GM12891 (cell line): ENCODE measurements around the gene GP1BB. TPM values are rescaled to one million over a fixed set of nuclear protein-coding genes. Genes with fewer than 3 reads are reported as not detected.
"Not testable (repeated sequence)": the region's sequence is repeated elsewhere in the genome, so short reads cannot be mapped to it uniquely, and the experiment has no call there.

Experiments used
- DNase-seq: peaks from one replicate; pipeline ENCODE4 v3.0.0; 2011; ENCODE audit warnings: low spot score; ENCODE audit not compliant: insufficient read length
- FAIRE-seq: peaks from 2 replicates; lab custom pipeline; 2011; peaks lifted over from hg19 to GRCh38; lab: Jason Lieb, UNC
- PAX5 ChIP-seq: IDR thresholded peaks from 2 replicates; pipeline ENCODE4 v1.6.1; 2011; ENCODE audit warnings: low read length, moderate library complexity, mild to moderate bottlenecking; ENCODE audit not compliant: insufficient read depth, severe bottlenecking
- POLR2A ChIP-seq: IDR thresholded peaks from 2 replicates; pipeline ENCODE4 v1.6.1; 2011; ENCODE audit warnings: low read depth, low read length, control low read depth
- POLR2AphosphoS5 ChIP-seq: IDR thresholded peaks from 2 replicates; pipeline ENCODE4 v1.6.1; 2011; ENCODE audit warnings: low read depth, low read length, control low read depth
- POU2F2 ChIP-seq: IDR thresholded peaks from 2 replicates; pipeline ENCODE4 v1.6.1; 2011; ENCODE audit warnings: low read depth, mild to moderate bottlenecking, control low read depth, low read length, moderate library complexity
- SPI1 ChIP-seq: IDR thresholded peaks from 2 replicates; pipeline ENCODE4 v1.6.1; 2011; ENCODE audit warnings: low read depth, low read length, control low read depth
- TAF1 ChIP-seq: IDR thresholded peaks from 2 replicates; pipeline ENCODE4 v1.6.1; 2011; ENCODE audit warnings: low read depth, low read length, control low read depth
- polyA plus RNA-seq: library from polyadenylated mRNA; unstranded; fragments of >200 nt; gene quantifications from one replicate; pipeline ENCODE4 v1.2.1, GENCODE V29; 2012; ENCODE audit warnings: low read depth, missing spikeins, inconsistent platforms; ENCODE audit not compliant: missing spikeins

The GP1BB gene
- polyA plus RNA-seq: not detected

DNA sequence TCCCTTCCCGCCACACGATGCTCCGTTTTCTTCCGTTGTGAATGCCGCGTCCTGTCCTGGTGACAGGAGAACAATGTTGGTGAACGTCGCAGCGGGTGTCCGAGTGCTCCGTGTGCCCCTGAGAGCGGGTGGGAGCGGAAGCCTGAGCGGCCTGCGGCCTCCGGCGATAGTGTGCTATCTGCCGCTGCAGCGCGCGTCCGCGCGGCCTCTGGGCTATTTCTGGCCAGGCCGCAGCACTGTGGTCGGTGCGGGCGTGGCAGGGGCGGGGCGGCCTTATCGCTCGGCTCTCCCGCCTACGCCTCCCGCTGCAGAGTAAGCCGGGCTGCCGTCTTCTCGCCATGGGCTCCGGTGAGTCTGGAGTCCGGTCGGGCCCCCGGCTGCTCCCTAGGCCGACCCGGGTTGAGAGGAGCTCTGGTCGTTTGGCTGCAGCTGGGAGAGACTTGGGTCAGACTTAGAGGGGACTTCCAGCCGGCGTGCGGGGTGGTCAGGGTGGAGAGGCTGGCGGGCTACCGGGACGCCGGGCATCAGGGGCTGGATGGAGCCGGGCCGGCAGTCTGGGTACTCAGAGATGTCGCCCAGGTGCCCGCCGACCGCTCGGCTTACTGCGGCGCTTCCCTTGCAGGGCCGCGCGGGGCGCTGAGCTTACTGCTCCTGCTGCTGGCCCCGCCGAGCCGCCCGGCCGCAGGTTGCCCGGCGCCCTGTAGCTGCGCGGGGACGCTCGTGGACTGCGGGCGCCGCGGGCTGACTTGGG is at the start of gene GP1BB:
Gene GP1BB, plus strand, starts transcription at position 308 of the 751 bp plus-strand sequence. Its CDS starts 31 bp downstream, at position 339.
- FAIRE-seq (no peak), DNase-seq (peak; percentile 72)
- TF ChIP-seq POLR2AphosphoS5 (no peak), TAF1 (no peak), SPI1 (no peak), PAX5 (no peak), POLR2A (no peak), POU2F2 (no peak)

DNA sequence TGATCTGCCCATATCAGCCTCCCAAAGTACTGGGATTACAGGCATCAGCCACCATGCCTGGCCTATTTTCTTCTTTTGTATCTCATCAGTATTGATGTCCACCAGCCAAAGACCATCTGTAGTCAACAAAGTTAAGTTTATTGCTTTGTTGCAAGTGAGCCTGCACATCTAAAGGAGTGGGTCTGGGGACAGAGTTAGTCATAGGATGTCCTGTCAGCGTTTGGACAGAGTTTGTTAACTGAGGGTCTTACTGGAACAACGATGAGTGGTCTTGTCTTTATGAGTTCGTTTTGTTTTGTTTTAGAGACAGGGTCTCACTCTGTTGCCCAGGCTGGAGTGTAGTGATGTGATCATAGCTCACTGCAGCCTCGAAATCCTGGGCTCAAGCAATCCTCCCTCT is 49.7 kb upstream of the GP1BB start:
- TF ChIP-seq TAF1 (no peak), POLR2AphosphoS5 (no peak), POU2F2 (no peak), POLR2A (no peak), PAX5 (no peak), SPI1 (no peak)
- FAIRE-seq (no peak), DNase-seq (no peak)

DNA sequence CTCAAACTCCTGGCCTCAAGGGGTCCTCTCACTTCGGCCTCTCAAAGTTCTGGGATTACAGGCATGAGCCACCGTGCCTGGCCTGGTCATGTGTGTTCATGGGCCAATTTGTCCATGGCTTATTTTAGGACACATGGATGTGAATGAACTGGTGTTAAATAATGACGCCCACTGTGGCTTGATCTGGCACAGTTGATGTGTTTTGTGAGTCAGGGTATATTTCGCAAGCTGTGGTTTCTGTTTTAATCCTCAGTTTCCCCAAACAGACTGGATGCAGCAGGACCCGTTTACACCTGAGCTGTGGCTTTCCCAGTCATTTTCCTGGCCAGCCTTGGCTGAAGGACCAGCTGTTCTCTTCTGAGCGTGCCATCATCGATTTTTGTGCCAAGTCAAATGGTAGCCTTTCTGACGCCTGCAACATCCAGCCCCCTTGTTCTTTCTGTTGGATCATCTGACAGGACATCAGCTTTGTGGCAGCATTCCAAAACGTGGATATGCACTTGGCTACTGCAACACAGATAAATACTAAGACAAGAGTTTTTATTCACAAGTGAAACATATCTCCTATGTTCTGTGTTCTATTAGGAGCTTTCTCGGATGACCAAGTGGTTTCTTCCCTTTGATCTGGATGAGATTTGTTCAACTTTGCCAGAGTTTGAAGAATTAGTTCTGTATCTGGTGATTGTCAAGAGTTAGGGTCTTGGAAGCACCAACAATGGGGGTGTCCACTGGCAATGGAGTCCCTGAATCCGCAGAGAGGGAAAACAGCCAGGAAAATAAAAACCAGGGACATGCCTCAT is 49.0 kb upstream of the GP1BB start:
- TF ChIP-seq POU2F2 (no peak), SPI1 (no peak), TAF1 (no peak), POLR2AphosphoS5 (no peak), POLR2A (no peak), PAX5 (no peak)
- FAIRE-seq (no peak), DNase-seq (no peak)

DNA sequence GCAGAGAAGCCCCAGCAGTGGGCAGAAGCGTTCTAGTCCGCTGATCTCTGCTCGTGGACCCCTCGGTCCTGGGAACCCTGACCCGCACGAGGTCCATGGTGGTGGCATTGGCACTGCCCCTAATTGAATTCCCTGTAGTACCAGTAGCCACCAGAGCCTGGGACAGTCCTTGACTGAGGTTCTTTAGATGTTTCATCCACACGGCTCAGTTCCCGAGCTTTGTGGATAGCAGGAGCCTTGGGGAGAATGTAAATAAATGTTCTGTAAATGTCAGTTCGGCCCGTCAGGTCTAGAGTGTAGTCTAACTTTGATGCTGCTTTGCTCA is 48.4 kb upstream of the GP1BB start:
- DNase-seq: no peak
- no peak for FAIRE-seq
- no peak for TF ChIP-seq POLR2AphosphoS5
- TF ChIP-seq TAF1: no peak

DNA sequence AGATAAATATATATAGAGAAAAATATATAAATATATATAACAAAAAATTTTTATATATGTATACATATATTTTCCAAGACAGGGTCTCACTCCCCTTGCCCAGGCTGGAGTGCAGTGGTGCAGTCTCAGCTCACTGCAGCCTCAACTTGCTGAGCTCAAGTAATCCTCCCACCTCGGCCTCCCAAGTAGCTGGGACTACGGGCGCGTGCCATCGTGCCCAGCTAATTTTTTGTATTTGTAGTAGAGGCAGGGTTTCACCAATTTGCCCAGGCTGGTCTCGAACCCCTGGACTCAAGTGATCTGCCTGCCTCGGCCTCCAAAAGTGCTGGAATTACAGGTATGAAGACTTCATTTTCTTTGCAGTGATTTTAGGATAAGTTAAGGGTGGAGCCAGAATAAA is 47.9 kb upstream of the GP1BB start:
- no peak for TF ChIP-seq TAF1
- no peak for TF ChIP-seq SPI1
- TF ChIP-seq POLR2A: no peak
- no peak for TF ChIP-seq POU2F2
- no peak for TF ChIP-seq PAX5
- no peak for TF ChIP-seq POLR2AphosphoS5
- FAIRE-seq: no peak

DNA sequence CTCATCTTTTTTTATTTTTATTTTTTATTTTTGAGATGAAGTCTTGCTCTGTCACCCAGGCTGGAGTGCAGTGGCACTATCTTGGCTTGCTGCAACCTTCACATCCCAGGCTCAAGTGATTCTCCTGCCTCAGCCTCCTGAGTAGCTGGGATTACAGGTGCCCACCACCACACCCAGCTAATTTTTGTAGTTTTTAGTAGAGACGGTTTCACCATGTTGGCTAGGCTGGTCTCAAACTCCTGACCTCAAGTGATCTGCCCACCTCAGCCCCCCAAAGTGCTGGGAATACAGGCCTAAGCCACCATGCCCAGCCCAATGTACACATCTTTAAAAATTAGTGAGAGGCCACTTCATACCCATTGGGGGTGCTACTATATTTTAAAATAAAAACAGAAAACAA is 46.9 kb upstream of the GP1BB start:
- FAIRE-seq, DNase-seq: not testable (repeated sequence)

More for the DNA sequence above, 47.9 kb upstream of the GP1BB start:
- DNase-seq: no peak

DNA sequence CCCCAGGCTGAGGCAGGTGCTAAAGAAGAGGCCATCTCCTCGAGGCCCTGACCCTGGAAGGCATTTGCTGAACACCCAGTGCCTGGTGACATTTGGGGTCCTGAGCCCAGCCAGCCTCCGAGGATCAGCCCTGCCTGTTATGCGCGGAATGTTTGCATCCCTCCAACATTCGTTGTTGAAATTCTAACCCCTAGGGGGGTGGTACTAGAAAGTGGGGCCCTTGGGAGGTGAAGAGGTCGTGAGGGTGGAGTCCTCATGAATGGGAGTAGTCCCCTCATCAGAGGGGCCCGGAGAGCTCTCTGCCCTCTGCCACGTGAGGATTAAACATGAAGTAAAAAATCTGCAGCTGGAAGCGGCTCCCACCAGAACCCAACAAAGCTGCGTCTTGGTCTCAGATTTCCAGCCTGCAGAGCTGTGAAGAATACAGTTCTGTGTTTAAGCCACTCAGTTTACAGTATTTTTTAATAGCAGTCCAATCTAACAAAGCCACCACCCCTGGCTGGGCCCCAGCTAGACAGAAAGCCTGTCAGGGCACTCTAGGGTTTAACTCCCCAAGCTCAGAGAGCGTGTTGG is 44.3 kb upstream of the GP1BB start:
- FAIRE-seq: no peak
- DNase-seq: no peak
- TF ChIP-seq TAF1 (no peak), SPI1 (no peak), POU2F2 (no peak)

DNA sequence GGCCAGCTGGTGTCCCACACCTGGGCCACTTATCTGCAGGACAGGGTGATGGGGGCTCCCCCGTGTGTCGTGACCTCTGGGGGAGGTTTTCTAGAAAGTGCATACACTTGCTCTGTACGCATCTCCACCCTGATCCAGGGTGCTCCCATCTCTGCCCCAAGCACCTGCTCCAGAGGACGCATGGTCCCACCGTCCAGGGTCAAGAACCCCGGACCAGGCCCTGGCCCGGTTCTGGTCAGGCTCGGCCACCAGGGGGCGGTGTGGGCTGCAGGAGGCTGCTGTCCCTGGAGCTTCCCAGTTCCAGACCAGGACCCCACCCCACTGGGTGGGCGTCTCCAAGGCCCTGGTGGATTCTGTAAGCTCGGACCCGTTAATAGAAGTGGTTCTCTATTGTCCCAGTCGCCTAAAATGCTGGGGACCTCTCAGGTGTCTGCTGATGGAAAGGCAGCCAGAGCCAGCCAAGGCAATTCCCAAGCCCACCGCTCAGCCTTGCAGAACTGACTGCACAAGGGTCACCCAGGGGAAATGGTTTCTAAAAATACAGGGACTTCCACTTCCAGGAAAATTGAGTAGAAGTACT is 43.7 kb upstream of the GP1BB start:
- TF ChIP-seq POLR2AphosphoS5: no peak
- TF ChIP-seq POLR2A: no peak
- no peak for TF ChIP-seq POU2F2
- TF ChIP-seq PAX5: no peak
- TF ChIP-seq SPI1: no peak
- no peak for TF ChIP-seq TAF1
- FAIRE-seq (no peak), DNase-seq (no peak)

DNA sequence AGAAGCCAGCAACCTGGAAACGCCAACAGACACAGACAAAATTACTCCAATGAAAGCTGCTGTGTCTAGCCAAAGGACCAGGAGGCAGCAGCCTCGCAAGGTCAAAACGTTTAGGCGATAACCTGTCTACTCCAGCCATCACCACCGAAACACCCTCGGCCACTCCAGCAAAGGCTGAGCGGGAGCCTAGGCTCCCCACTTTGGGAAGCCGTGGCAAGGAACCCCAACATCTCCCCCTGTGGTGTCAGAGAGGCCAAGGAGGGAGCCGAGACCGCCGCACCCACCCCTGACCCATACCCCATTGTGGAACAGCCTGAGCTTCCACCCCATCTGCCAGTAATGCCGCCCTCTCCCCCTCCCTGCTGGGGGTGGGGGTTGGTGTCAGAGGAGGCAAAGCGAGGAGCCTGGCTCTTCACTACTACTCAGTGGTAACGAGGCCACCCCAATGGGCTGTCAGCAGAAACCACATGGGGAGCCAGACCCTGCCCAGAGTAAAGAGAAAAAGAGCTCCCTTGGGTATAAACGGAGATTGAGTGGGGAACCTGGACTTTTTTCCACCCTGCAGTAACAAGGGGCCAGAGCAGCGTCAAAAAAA is 43.0 kb upstream of the GP1BB start:
- FAIRE-seq (no peak), DNase-seq (no peak)
- no peak for TF ChIP-seq SPI1
- no peak for TF ChIP-seq POU2F2
- no peak for TF ChIP-seq PAX5
- no peak for TF ChIP-seq POLR2A
- no peak for TF ChIP-seq POLR2AphosphoS5
- TF ChIP-seq TAF1: no peak
